ENCODE results near the gene HES1. TPM values are rescaled to one million over a fixed set of nuclear protein-coding genes. Genes with fewer than 3 reads are reported as not detected.
"Not testable (repeated sequence)": the region's sequence is repeated elsewhere in the genome, so short reads cannot be mapped to it uniquely, and the experiment has no call there.

The HES1 gene
- total and polyA plus RNA-seq, 10 of the 15 experiments (the other 5 are each of a cell fraction or from before 2014, with no cell fraction given), result 0.46 to 5.3 (median 2.3) TPM

GRCh38 chr3:194148383-194148782 lies 12.4 kb downstream of the HES1 start:
- SMC1A ChIA-PET (ENCODE audit: uncharacterized antibody, unreplicated experiment), result no interaction called here
- Histone ChIP-seq H3K4me2 (ENCODE audit: control insufficient read depth, insufficient read depth) (no peak overlapping the region), H3K9ac (ENCODE audit: control insufficient read depth, insufficient read depth, low read length) (no peak overlapping the region), H3K4me1 (ENCODE audit: control insufficient read depth, insufficient read depth, low read length) (no peaks in the 10 kb centered on the region), H3K27ac (ENCODE audit: control insufficient read depth, insufficient read depth) (no peak overlapping the region), H3K36me3 (ENCODE audit: control insufficient read depth in 2 of 2, insufficient read depth in 2 of 2, low read length in 1 of 2) (no peaks in the 10 kb centered on the region), H3K9me3 (replicated peaks; ENCODE audit: control insufficient read depth, insufficient read depth, low read length) (no peaks in the 10 kb centered on the region), H2AFZ (ENCODE audit: control insufficient read depth, low read depth, low read length) (no peak overlapping the region), H3K79me2 (ENCODE audit: control insufficient read depth, insufficient read depth, low read length) (no peaks in the 10 kb centered on the region), H3K4me3 (no peak overlapping the region), H3K27me3 (replicated peaks in 1 of 2; ENCODE audit: control insufficient read depth in 2 of 2, insufficient read depth in 2 of 2, low read length in 1 of 2) (peaks cover 2 to 3% of the 10 kb centered on the region in 2 experiments; a peak in 3 of 4 replicates), H4K20me1 (ENCODE audit: control insufficient read depth, insufficient read depth) (no peaks in the 10 kb centered on the region)
- POLR2A ChIA-PET, result no interaction called here
- in situ Hi-C loops (cut with MboI), result no loop called here
- no peak for TF ChIP-seq SRF (IDR thresholded peaks at IDR 0.05; ENCODE audit: low read depth in 2 of 2, low read length in 2 of 2)
- no peak for TF ChIP-seq NR2C2 (IDR thresholded peaks at IDR 0.05; ENCODE audit: borderline replicate concordance, control insufficient read depth, insufficient read length, low read depth)
- no peak for TF ChIP-seq BRCA1 (IDR thresholded peaks at IDR 0.05; ENCODE audit: low read depth, low read length)
- CTCF ChIA-PET, result interaction anchor here (0.6 kb wide), 1 partner anchor 18 kb away, joined by 5 read pairs; no protein-coding TSS in a partner anchor
- FAIRE-seq (no peak), DNase-seq (ENCODE audit: low read depth, low spot score) (no peak), ATAC-seq (no peak)
- 30% methylated on average over 7 of the region's 7 CpGs for WGBS (ENCODE audit: insufficient coverage, insufficient replicate concordance, low lambda C conversion rate, missing lambda C conversion rate)
- RAD21 ChIA-PET (ENCODE audit: unreplicated experiment), result no interaction called here
- intact Hi-C loops (cut with micrococcal nuclease; ENCODE audit: unreplicated experiment), result no loop called here
- no TSS peak for BruUV-seq (replicated peaks)

GRCh38 chr3:194150252-194150934 lies 14.4 kb downstream of the HES1 start:
- no peak overlapping the region for H2AFZ ChIP-seq (ENCODE audit: control insufficient read depth, low read depth, low read length)
- no TSS peak for BruUV-seq (replicated peaks)
- ChIA-PET POLR2A (no interaction called here), SMC1A (ENCODE audit: uncharacterized antibody, unreplicated experiment) (no interaction called here), RAD21 (ENCODE audit: unreplicated experiment) (no interaction called here), CTCF (no interaction called here)
- WGBS (ENCODE audit: insufficient coverage, insufficient replicate concordance, low lambda C conversion rate, missing lambda C conversion rate), result 39% methylated on average over 8 of the region's 8 CpGs
- H3K27me3 ChIP-seq (replicated peaks in 1 of 2; ENCODE audit: control insufficient read depth in 2 of 2, insufficient read depth in 2 of 2, low read length in 1 of 2), result peaks cover 4 to 7% of the 10 kb centered on the region in 2 experiments; a peak in 3 of 4 replicates
- no peak for FAIRE-seq
- H3K4me2 ChIP-seq (ENCODE audit: control insufficient read depth, insufficient read depth), result no peak overlapping the region
- no peaks in the 10 kb centered on the region for H3K4me1 ChIP-seq (ENCODE audit: control insufficient read depth, insufficient read depth, low read length)
- H3K27ac ChIP-seq (ENCODE audit: control insufficient read depth, insufficient read depth), result no peak overlapping the region
- H4K20me1 ChIP-seq (ENCODE audit: control insufficient read depth, insufficient read depth), result no peaks in the 10 kb centered on the region
- no peaks in the 10 kb centered on the region; the same call in 1 of the 3 replicates for H3K9me3 ChIP-seq (replicated peaks; ENCODE audit: control insufficient read depth, insufficient read depth, low read length)
- intact Hi-C loops (cut with micrococcal nuclease; ENCODE audit: unreplicated experiment) (no loop called here), in situ Hi-C loops (cut with MboI) (no loop called here)
- H3K36me3 ChIP-seq (ENCODE audit: control insufficient read depth in 2 of 2, insufficient read depth in 2 of 2, low read length in 1 of 2), result no peaks in the 10 kb centered on the region
- H3K9ac ChIP-seq (ENCODE audit: control insufficient read depth, insufficient read depth, low read length), result no peak overlapping the region
- H3K79me2 ChIP-seq (ENCODE audit: control insufficient read depth, insufficient read depth, low read length), result no peaks in the 10 kb centered on the region
- no peak for TF ChIP-seq ASH2L (IDR thresholded peaks at IDR 0.05; ENCODE audit: borderline replicate concordance, low read depth)
- TF ChIP-seq EP300 (IDR thresholded peaks at IDR 0.05; ENCODE audit: borderline replicate concordance in 1 of 2, control insufficient read depth in 1 of 2, low read depth in 2 of 2, low read length in 2 of 2), result no peak
- TF ChIP-seq POU2F2 (IDR thresholded peaks at IDR 0.05; ENCODE audit: borderline replicate concordance, low read depth, low read length), result no peak
- no peak for TF ChIP-seq ATF7 (IDR thresholded peaks at IDR 0.05; ENCODE audit: low read depth)
- no peak for DNase-seq (ENCODE audit: low read depth, low spot score)
- no peak overlapping the region for H3K4me3 ChIP-seq
- ATAC-seq, result no peak

GRCh38 chr3:194150935-194151302 lies 15.0 kb downstream of the HES1 start:
- RAD21 ChIA-PET (ENCODE audit: unreplicated experiment); CTCF ChIA-PET; H3K27me3 ChIP-seq (replicated peaks in 1 of 2; ENCODE audit: control insufficient read depth in 2 of 2, insufficient read depth in 2 of 2, low read length in 1 of 2); H3K27ac ChIP-seq (ENCODE audit: control insufficient read depth, insufficient read depth); H3K9me3 ChIP-seq (replicated peaks; ENCODE audit: control insufficient read depth, insufficient read depth, low read length); in situ Hi-C loops (cut with MboI); intact Hi-C loops (cut with micrococcal nuclease; ENCODE audit: unreplicated experiment); H3K4me3 ChIP-seq; H3K4me2 ChIP-seq (ENCODE audit: control insufficient read depth, insufficient read depth); H4K20me1 ChIP-seq (ENCODE audit: control insufficient read depth, insufficient read depth); H3K79me2 ChIP-seq (ENCODE audit: control insufficient read depth, insufficient read depth, low read length); POLR2A ChIA-PET; SMC1A ChIA-PET (ENCODE audit: uncharacterized antibody, unreplicated experiment); H3K36me3 ChIP-seq (ENCODE audit: control insufficient read depth in 2 of 2, insufficient read depth in 2 of 2, low read length in 1 of 2); DNase-seq (ENCODE audit: low read depth, low spot score); FAIRE-seq; H2AFZ ChIP-seq (ENCODE audit: control insufficient read depth, low read depth, low read length); ATAC-seq; H3K4me1 ChIP-seq (ENCODE audit: control insufficient read depth, insufficient read depth, low read length); H3K9ac ChIP-seq (ENCODE audit: control insufficient read depth, insufficient read depth, low read length); BruUV-seq (replicated peaks): not testable (repeated sequence)
- no CpG with 5 or more reads among the region's 2 CpGs for WGBS (ENCODE audit: insufficient coverage, insufficient replicate concordance, low lambda C conversion rate, missing lambda C conversion rate)

All from GM12878 (cell line).